T-helper 2 cell (primary cell): ENCODE results near the gene RYR1.
A peak's percentile ranks its signal among the peaks of the same experiment; 100 is the strongest.

Experiments
- DNase-seq, 5 experiments: peaks; one replicate each; pipeline versions ENCODE4 v3.0.0 to v3.0.0-alpha.2; 2012 to 2022

The RYR1 gene

DNA sequence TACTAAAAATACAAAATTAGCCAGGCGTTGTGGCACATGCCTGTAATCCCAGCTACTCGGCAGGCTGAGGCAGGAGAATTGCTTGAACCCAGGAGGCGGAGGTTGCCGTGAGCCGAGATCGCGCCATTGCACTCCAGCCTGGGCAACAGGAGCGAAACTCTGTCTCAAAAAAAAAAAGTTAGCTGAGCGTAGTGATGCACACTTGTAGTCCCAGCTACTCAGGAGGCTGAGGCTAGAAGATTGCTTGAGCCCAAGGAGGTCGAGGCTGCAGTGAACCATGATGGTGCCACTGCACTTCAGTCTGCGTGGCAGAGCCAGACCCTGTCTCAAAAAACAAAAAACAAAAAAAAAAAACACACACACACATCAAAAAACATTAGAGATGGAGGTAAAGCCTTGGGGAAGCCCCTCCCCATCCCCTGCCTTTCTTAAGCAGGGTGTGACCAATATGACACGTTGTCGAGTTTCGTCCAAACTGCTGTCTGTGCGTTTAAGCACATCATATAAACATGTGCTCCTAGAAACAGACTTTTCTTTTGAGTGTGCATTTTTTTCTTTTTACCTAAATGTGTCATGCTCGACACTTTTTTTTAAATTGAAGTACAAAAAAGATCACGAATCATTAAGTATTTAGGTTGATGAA is 6.3 kb upstream of the RYR1 start:
- peak in 2 of 5 experiments; percentile 47 to 96 for DNase-seq

DNA sequence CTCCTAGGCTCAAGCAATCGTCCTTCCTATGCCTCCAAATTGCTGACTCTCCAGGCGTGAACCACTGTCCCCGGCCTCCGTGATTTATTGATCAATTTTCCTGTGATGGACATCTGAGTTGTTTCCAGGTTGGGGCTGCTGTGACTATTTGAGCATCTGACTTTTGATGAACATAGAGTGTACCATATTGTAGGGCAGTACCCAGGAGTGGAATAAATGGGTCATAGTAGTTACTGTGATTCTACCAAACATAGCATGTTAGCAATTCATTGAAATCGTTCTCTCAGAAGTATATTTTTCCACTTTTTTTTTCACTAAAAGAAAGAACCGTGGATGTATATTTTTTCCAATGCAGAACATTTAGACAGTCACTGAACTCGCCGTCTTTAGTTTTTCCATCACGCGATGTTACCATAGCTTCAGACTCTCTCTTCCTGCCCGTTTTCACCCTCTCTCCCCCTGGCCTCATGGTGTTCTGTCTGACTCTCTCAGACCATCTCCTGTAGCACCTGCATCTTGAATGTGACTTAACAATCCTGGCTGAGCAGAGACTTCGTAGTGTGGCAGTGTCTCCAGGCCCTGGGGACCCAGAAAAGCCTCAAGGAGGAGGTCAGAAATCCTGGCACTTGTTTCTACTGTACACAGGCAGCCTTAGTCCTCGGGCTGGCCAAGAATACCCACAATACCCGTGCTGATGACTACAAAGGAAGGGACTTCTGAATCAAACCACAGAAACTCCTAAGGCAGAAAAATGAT is 4.3 kb upstream of the RYR1 start:
- peak in 1 of 5 experiments; percentile 77 for DNase-seq

DNA sequence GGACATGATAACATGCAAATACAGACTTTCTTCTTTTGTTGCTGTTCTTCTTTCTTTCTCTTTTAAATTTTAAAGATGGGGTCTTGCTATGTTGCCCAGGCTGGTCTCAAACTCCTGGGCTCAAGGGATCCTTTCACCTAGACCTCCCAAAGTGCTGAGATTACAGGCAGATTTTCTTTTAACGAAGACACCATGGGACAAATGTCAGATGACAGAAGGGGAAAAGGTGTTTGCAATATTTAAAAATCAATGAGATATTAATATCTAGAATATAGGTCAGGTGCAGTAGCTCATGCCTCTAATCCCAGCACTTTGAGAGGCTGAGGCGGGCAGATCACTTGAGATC is 3.7 kb upstream of the RYR1 start:
- no peak for DNase-seq

DNA sequence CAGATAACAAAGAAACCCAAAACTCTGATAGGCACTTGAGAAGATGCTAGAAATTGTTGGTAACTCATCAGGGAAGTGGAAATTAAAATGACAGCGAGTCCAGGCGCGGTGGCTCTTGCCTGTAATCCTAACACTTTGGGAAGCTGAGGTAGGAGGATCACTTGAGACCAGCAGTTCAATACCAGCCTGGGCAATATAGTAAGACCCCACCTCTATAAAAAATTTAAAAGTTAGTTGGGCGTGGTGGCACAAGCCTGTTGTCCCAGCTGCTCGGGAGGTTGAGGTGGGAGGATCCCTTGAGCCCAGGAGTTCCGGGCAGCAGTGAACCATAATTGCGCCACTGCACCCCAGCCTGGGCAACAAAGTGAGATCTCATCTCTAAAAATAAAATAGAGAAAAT is 2.6 kb upstream of the RYR1 start:
- DNase-seq: no peak

DNA sequence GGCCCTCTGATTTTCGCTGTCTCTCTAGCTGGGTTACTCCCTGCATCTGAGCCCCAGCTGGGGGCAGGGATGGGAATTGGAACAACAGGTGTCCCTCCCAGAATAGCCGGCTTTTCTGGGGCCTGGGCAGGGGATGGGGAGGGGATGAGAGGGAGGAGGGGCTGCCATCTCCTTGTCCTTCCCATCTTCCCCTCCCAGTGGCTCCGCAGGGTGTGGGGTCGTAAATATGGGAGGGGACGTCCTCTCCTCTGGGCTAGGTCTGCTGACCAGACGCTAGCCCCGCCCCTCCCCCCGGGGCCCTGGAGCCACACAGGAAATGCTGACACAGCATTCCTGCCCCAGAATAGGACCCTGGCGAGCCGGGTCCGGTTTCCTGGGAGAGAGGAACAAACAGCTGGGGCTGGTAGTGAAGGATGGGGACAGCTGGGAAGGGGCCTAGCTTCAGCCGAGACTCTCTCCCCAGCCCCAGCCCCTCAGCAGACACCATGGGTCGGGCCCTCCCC is 1.1 kb downstream of the RYR1 start:
- no peak for DNase-seq

DNA sequence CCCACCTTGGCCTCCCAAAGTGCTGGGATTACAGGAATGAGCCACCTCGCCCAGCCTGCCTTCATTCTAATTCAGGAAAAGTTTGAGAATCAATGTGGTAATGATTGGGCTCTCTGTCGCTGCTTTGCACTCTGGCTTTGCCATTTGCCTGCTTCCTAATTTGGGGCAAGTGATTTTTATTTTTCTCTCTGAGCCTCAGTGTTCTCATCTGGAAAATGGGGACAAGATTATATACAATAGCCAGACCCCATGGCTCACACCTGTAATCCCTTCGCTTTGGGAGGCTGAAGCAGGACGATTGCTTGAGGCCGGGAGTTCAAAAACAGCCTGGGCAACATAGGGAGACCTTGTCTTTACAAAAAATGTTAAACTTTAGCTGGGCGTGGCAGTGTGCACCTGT is 3.8 kb downstream of the RYR1 start:
- DNase-seq: no peak

DNA sequence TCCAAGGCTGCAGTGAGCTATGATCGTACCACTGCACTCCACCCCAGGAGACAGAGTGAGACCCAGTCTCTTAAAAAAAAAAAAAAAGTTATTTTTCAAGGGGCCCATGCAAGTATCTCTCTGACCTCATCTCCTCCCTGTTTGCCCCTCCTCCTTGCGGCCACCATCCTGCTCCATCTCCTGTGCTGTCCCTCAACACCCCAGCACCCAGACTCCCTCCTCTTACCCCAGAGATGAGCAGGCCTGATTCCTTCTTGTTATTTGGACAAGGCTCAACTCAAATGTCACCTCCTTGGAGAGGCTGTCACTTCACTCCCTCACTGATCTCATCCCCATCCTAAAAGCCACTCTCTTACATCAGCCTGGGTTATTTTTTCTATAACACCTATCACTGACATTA is 4.4 kb downstream of the RYR1 start:
- DNase-seq: no peak

DNA sequence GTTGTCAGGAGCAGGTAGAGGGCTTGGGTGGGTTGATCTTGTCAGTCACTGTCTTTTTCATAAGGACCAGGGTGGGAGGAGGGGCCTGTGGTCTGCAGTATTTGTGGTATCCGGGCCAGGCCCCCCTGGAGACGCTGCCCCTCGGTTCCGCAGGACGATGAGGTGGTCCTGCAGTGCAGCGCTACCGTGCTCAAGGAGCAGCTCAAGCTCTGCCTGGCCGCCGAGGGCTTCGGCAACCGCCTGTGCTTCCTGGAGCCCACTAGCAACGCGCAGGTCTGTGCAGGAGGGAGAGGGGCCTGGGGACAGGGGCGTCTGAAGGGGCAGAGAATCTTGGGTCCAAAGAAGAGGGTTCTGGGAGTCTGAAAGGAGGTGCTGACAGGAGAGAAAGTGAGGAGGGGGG is 7.1 kb downstream of the RYR1 start:
- DNase-seq: no peak

DNA sequence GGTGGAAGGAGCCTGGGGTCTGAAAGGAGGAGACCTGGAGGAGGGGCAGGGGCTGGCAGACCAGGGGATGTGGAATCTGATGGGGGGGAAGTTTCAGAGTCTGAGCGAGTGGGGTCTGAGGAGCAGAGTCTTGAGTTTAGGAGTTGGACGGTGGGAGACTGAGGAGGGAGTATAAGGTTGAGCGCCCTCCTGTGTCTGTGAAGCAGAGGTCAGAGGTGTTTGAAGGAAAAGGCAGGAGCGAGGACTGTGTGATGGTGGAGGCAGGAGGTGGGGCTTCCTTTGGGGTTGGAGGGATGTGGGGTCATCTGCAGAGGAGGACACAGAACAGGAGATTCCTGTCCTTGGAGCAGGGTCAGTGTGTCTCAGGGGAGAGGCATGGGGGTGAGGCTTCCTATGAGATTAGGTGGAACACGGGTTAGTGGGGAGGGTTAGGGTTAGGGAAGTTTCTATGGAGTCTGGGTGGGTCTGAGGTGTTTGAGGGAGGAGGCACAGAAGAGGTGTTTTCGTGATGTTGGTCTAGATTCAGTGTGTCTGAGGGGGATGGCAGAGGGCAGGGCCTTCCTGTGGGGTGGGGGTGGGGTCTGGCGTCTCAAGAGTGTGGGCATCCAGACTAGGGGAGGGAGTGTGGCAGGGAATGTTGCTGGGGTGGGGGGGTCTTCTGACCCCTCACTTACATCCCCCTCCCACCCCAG is 8.3 kb downstream of the RYR1 start:
- peak in 1 of 5 experiments; percentile 60 for DNase-seq

DNA sequence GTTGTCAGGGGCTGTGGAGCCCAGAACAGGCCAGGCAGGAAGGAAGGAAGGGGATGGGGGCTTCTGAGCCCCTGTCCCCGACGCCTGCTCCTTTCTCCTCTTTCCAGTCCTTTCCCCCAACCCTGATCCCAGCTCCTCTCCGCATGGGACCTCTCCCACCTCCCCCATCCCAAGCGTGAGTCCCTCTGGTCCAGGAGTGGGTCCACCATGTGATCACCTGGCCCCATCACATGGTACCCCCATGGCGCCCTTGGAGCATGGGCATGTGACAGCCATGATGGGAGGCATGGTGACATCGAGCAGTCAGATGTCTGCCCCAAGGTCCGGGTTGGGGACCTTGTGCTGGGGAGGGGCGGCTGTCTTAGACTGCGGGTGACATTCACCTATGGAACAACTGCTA is 9.2 kb downstream of the RYR1 start:
- DNase-seq: no peak

DNA sequence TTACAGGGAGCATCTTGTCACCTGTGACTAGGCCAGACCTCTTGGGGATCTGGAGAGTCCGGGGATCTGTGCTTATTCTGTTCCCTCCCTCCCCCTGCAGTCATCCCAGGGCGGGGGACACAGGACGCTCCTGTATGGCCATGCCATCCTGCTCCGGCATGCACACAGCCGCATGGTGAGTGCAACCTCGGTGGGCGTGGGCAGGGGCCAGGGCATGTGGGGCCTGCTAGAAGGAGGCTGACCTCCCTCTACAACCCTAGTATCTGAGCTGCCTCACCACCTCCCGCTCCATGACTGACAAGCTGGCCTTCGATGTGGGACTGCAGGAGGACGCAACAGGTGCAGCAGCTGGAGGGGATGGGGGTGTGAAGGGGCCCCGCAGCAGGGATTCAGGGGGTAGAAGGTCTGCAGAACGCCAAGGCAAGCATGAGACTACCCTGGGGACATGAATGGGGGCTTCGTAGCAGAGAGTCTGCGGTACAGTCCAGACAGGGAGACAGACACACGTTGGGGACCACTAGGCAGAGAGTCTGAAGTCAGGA is 10.0 kb downstream of the RYR1 start:
- DNase-seq: no peak

DNA sequence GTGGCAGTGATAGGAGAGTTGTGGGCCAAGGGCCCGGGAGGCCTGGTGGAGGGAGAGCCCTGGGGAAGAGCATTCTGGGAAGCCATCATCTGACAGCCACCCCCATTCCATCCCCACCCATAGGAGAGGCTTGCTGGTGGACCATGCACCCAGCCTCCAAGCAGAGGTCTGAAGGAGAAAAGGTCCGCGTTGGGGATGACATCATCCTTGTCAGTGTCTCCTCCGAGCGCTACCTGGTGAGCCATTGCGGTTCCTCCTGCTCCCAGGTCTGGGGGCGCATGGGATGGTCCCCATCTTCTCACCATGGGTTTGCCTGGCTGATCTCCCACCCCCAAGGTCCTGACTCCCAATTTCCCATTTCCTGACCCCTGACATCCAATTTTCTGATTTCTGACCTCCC is 10.5 kb downstream of the RYR1 start:
- DNase-seq: no peak

DNA sequence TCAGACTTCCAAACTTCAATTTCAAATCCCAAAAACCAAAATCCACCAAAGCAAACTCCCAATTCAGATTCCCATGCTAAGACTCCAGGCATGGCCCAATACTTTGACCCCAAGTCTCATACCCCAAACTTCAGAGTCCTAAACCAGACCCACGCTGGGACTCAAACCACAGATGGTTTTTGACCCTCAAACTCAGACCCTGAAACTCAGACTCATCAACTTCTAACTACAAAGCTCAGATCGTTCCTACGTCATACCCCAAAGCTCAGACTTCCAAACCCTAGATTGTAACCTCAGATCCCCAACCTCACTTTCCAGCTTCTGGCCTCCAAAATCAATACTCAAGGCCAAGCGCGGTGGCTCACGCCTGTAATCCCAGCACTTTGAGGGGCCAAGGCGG is 11.9 kb downstream of the RYR1 start:
- no peak for DNase-seq

DNA sequence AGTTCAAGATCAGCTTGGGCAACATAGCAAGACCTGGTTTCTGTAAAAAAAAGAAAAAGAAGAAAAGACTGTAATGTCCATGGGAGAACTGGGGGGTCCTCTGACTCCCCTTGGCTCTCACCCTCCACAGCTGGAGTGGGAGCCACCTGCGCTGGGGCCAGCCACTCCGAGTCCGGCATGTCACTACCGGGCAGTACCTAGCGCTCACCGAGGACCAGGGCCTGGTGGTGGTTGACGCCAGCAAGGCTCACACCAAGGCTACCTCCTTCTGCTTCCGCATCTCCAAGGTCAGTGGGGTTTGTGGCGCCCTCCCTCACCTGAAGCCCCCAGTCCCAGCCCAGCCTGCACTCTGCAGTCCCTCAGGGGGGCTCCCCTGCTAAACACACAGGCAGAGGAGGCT is 14.7 kb downstream of the RYR1 start:
- no peak for DNase-seq

DNA sequence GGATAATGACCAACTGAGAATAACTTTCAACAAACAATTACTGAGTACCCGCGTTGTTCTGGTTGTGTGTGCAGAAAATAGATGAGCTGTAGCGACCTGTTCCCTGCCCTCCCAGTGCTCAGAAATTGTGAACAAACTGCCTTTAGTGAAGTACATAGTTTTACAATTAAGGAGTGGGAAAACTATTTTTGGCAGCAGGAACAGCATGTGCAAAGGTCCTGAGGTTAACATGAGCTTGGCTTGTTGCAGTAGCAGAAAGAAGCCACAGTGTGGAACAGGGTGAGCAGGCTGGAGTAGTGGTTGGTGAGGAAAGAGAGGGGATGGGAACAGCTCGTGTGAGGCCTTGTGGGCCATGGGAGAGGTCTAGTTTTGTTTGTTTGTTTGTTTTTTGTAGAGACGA is 16.0 kb downstream of the RYR1 start:
- no peak for DNase-seq

DNA sequence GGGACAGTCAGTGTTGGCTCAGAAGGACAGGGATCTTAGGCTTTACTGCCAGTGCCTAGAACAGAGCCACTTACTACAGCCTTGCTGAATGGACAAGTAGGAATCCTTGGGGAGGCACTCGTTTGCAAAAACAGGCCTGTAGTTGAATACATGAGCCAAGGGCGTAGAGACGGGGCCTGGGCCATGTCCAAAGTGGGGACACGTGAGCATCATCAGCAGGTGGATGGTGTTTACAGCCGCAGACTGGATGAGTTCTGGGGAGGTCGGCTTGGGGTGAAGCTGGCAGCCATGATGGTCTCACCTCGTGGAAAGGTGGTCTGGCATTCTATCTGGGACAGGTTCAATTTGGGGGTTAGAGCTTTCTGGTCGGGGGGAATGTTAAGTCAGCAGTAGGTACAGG is 17.5 kb downstream of the RYR1 start:
- DNase-seq: no peak

DNA sequence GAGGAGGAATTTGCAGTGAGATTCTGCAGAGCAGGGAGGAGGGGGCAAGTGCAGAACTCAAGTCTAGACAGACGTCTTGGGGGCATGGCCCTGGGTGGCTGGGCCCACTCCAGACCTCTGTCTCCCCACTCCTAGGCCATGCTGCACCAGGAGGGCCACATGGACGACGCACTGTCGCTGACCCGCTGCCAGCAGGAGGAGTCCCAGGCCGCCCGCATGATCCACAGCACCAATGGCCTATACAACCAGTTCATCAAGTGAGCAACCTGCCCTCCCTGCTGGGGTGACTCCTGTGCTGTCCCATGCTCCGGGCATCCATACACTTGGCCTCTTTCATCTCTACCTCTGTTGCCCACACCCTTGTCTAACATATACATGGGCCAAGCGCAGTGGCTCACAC is 18.1 kb downstream of the RYR1 start:
- DNase-seq: no peak

DNA sequence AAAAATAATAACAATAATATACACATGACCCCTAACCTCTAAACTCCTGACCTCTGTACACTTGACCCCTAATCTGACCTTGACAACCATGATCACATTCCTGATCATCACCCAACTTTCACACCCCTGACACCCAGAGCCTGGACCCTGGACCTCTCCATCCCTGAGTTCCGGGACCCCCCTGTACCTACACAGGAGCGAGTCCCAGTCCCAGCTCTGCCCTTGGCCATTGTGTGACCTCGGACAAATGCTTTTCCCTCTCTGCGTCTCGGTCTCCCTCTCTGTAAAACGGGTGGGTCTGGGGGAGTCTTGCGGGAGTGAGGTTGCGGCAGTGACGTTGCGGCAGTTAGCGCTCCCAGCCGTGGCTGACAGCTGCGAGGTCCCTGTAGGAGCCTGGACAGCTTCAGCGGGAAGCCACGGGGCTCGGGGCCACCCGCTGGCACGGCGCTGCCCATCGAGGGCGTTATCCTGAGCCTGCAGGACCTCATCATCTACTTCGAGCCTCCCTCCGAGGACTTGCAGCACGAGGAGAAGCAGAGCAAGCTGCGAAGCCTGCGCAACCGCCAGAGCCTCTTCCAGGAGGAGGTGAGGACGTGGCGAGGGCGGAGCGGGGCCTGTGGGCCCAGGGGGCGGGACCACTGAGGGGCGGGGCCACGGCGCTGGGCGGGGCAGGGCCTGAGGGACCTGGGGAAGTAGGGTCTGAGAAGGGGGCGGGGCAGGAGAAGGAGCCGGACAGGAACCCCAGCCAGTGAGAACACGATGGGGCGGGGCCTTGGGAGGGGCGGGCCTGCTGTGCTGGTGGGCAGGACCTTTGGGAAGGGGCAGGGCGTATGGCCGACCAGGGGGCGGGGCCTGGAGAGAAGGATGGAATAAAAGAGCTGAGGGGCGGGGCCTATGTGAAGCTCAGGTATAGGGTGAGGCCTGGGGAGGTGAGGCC is 19.2 kb downstream of the RYR1 start:
- peak in 1 of 5 experiments; percentile 30 for DNase-seq

DNA sequence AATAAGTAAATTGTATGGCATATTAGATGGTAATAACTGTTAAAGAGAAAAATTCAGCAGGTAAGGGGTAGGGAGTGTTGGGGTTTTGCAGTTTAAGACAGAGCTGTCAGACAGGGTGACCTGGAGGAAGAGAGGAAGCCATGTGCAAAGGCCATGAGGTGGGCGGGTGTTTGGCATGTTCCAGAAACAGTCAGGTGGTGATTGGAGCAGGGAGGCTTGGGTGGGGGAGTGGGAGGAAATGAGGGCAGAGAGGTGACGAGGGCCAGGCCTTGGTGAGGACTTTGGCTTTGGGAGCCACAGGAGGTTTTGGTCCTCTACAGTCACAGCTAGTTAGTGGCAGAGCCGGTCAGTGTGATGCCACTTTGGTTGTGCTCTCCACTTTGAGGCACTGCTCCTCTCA is 20.1 kb downstream of the RYR1 start:
- no peak for DNase-seq

DNA sequence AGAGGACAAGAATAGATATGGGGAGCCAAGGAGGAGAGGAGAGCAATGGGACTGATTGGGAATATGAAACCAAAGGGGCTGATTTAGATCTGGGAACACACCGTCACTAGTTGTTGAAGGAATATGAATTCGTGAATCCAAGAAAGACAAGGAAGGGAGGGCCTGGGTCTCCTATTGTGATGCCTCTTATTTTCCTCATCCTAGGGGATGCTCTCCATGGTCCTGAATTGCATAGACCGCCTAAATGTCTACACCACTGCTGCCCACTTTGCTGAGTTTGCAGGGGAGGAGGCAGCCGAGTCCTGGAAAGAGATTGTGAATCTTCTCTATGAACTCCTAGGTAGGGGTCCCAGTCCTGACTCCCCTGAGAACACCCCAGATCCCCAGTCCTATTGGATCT is 21.5 kb downstream of the RYR1 start:
- no peak for DNase-seq

DNA sequence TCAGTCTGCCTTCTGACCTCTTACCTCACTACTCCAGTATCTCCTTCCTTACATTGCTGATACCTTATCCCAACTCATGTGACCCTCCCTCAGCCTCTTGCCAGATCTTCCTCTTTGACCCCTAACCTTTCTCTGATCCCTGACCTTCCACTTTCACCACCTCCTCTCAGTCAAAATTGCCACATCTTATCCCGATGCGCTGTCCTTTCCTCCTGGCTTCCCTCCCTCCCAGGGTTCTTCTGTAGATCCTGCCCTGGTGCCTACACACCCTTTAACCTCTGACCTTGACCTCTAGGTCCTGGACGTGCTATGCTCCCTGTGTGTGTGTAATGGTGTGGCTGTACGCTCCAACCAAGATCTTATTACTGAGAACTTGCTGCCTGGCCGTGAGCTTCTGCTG is 23.7 kb downstream of the RYR1 start:
- no peak for DNase-seq

DNA sequence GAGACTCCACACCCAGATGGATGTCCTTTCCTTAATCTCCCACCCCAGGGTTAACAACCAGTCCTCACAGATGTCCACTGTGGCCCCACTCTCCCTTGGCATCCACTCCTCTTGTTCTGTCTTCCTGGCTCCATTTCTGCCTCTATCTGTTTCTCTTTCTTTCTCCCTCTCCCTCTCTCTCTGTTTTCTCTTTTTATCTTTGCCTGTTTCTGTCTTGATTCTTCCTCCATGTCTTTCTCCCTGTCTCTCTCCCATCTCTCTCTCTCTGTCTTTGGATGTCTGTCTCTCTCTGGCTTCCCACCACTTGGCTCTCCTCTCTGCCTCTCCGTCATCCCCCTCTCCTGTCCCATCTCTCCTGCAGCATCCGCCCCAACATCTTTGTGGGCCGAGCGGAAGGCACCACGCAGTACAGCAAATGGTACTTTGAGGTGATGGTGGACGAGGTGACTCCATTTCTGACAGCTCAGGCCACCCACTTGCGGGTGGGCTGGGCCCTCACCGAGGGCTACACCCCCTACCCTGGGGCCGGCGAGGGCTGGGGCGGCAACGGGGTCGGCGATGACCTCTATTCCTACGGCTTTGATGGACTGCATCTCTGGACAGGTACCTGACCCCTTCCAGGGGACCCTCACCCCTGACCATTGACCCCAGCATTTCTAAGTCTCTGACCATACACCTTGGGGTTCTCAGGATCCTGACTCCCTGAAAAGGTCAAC is 24.4 kb downstream of the RYR1 start:
- no peak for DNase-seq
